ENCODE results near the gene CEP120.
"Not testable (repeated sequence)": the region's sequence is repeated elsewhere in the genome, so short reads cannot be mapped to it uniquely, and the experiment has no call there.

CEP120 gene

DNA sequence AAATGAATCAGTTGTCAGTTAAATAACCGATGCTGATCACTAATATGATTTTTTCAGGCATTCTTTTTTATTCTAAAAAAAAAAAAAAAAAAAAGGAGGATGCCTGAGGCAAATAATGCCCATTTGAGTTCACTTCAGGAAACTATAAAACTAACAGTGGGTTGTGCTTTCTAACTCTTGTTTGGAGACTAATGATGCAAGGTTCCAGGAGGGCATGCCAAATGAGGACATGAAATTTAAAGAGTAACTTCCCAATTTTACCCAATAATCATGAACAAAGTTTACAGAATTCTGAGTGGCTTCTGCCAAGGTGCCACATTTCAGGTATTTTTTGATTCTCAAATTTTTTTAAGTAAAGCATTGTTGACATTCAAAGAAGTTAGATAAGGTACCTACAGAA is 41.0 kb downstream of the CEP120 start:
- no peak for DNase-seq (ENCODE audit: low read depth)

DNA sequence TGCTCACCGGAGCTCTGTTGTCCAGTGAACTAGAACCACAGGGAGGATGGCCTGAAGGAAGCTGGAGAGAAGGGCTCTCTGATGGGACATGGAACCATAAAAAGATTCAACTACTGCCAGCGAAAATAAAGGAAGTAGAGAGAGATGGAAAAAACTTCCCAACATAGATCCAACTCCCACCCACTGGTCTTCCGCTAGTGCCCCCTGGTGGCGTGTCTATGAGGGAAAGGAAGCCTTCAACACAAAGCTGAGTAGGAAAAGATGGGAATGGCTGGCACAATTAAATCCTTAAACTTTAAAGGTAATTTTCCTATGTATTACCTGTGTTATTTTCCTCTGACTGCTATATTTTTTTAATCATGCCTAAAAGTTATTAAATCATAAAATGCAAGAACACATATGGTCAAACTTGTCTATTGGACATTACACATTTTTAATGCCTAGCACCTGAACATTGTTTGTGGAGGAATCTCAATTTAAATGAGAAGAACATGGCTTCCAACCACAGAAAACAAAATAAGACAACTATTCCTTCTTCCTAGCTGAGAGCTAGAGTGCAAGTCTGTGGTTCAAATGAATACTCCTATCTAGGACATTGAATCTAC is 51.5 kb downstream of the CEP120 start:
- DNase-seq (ENCODE audit: low read depth): no peak

DNA sequence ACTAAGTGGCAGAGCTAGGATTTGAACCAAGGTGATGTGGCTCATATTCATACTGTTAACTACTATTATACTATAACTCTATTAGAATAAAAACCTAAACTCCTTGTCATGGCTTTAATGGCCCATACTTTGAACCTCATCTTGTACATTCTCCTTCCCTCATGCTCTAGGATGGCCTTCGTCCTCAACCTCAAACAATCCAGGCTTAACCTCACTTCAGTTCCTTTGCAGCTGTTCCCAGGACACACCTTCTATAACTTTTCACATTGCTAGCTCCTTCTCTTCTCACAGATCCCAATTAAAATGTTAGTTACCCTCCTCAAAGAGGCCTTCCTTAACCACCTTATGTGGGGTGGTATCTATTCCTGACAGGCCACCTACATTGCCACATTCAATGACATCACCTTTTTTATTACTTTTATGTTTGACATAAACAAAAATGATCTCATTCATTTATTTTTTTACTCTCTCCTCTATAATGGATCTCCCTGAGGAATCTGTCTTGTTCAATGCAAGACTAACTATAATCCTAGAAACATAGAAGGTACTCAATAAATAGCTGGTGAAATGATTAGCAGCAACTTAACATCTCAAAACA is 53.7 kb downstream of the CEP120 start:
- no peak for DNase-seq (ENCODE audit: low read depth)

DNA sequence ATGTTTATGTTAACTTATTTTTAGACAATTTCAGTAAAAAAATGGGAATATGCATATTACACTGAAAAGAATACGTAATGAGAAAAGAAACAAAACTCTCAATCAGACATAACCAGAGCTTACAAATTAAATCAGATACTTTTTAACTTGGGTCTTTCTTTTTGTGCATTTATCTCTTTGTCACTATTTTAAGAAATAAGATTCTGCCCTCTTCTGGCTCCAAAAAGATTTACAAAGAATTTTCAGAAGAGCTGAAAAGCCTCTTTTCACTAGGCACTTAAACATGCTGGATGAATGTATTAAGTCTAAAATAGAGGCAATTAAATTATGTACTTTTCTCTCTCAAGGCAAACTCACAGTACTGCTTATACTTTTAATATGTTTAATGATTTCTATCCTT is 55.5 kb downstream of the CEP120 start:
- no peak for DNase-seq (ENCODE audit: low read depth)

DNA sequence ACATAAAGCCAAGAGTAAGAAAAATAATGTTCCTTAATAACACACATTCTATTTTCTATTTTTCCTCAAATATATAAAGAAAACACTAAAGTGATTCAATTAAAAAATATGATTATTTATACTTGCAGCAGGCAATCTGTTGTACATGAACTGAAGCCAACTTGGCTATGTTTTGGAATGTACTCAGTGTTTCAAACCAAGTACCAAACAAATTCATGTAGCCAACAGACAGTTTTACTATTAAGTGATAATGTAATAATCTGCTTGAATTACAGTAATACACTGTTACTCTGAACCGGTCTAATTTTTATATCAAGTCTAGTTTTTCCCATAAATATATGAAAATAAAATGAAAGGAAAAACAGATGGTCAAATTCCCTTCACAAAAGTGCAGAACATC is 58.0 kb downstream of the CEP120 start:
- no peak for DNase-seq (ENCODE audit: low read depth)

DNA sequence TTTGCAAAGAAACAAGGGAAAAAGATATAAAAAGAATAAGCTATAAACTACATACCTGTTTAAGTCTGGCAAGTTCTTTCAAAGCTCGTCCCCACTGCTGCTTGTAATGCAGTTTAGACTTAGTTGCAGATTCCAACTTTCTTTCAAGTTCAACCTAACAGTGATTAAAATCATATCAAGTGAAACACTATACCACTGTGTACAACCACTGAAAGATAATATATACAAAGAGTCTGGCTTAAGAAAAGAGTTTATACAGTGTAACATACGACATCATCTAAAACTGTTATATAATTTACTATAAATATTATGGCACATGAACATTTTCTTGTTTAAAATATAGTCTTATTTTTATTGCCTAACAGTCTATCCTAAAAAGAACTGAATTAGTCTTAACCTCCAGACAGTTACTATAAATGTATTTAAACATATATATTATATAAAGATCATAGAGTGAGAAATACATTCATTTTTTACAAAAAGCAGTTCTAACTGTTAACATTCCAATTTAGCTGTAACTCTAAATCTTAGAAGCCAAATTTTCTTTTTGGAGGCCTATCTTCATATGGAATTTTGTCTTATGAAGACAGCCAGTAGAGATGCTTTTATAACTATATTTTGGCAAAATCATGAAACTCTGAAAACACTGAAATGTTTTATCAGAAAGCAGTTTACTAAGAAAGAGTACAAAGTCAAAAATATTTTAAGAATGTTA is 58.6 kb downstream of the CEP120 start:
- DNase-seq (ENCODE audit: low read depth): no peak

DNA sequence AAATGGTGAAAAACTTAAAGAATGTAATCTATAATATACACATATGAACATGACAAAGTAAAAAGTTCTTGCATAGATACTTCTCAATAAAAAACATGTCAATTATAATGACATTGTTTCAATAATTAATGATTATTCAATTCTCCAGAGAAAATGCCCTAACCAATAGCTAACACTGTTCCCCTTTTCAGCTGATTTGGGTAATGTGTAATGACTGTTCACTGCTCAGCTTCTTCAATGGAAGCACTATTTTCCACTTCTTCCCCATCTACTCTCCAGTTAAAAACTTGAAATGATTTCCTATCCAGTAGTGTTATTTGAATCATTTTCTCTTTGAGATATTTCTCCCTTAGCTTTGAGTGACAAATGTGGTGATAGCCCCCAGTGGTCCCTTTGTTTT is 62.3 kb downstream of the CEP120 start:
- no peak for DNase-seq (ENCODE audit: low read depth)

DNA sequence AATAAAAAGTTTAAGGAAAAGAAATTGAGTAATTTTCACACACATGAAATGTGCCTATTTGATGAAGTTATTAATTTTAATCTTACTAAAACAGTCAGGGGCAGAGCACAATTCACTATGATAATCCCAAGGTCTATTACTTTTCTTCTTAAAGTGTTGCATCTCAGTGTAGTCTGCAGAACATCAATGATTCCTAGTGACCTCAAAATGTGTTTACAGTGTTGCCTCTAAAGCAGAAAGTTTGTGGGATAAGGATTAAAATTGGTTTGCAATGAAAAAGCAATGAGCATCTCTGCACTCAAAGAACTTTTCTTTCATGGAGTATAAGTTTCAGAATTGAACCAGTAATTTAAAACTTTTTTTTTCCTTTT is 63.0 kb downstream of the CEP120 start:
- DNase-seq (ENCODE audit: low read depth): no peak

DNA sequence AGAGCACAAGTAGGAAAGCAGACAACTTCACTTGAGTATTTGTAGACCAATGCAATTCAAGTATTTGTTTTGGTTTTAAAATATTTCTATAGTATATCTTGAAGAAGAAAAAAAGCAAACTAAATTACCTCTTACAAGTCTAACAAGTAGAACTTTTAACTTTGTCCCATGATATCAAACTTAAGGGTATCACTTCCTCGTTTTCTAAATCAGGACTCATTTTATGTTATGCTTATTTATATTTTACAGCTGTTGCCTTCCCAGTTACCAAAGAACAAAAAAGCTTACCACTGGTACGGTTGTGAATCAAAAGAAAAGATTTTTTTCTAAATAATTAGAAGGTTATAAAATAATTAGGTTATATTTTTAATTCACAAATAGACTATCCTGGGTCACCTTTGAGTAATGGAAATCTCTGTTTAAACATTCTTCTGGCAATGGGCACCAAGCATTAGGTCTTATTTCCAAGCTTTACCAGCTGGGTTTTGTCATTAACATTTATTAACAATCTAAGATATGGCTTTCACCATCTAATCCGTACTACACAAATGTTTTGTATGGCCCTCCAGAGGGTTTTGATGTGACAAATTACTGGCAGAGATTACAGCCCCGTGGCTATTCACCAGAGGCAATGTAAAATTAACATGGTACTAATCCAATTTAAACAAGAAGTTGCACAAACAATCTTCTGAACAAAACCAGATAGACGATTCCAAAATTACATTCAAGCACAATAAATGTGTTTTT is 63.6 kb downstream of the CEP120 start:
- DNase-seq (ENCODE audit: low read depth): no peak

- no peak for DNase-seq (ENCODE audit: low read depth)
Measured at GRCh38 chr5:123358751-123359150, 64.5 kb downstream of the CEP120 start.

- DNase-seq (ENCODE audit: low read depth): no peak
Measured at GRCh38 chr5:123358304-123358703, 64.9 kb downstream of the CEP120 start.

GRCh38 chr5:123351820-123352219 is 71.4 kb downstream of the CEP120 start:
- DNase-seq (ENCODE audit: low read depth): no peak

DNA sequence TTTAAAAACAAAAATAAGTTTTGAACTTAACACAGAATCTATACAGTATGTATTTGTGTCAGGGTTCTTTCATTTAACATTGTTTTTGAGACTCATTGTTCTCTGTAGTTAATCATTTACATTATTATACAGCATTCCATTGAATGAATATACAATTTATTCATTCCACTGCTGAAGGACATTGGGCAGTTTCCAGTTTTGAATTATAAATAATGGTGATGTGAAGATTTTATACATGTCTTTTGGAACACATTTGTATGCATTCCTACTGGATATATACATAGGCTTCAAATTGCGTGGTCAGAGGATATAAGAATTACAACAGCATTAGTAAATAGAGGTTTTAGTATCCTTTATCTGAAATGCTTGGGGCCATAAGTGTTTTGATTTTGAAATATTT is 72.0 kb downstream of the CEP120 start:
- DNase-seq (ENCODE audit: low read depth): no peak

GRCh38 chr5:123350742-123351141 is 72.5 kb downstream of the CEP120 start:
- no peak for DNase-seq (ENCODE audit: low read depth)

- DNase-seq (ENCODE audit: low read depth): no peak
Measured at GRCh38 chr5:123344816-123345426, 78.3 kb downstream of the CEP120 start.

- DNase-seq (ENCODE audit: low read depth): no peak
Measured at GRCh38 chr5:123340928-123341327, 82.3 kb downstream of the CEP120 start.

DNA sequence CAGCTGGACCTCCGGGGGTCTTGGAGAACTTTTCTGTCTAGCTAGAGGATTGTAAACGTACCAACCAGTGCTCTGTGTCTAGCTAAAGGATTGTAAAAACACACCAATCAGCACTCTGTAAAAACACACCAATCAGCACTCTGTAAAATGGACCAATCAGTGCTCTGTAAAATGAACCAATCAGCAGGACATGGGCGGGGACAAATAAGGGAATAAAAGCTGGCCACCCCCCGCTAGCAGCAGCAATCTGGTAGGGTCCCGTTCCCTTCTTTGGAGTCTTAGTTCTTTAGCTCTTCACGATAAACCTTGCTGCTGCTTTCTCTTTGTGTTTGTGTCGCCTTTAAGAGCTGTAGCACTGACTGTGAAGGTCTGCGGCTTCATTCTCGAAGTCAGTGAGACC is 114.8 kb downstream of the CEP120 start:
- DNase-seq (ENCODE audit: low read depth): not testable (repeated sequence)

- DNase-seq (ENCODE audit: low read depth): no peak
Measured at GRCh38 chr5:123305751-123306150, 117.5 kb downstream of the CEP120 start.

GRCh38 chr5:123304777-123305316 is 118.4 kb downstream of the CEP120 start:
- no peak for DNase-seq (ENCODE audit: low read depth)

DNA sequence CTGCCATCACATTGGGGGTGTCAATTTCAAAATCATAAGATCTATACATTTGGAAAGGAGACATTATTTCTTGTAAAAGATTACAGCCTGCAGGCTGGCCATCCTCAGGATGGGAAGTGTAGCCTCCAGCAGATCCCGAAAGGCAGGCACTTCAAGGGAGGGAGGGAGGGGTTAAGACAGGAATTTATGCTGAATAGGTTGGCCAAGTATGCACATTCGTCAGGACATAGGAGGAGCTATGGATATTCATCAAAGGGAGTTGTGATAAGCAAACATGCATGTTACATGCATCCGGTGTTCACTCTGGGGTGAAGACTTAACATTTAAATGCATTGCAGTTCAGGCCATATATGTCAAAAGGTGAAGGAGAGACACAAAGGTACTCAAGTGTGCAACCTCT is 119.4 kb downstream of the CEP120 start:
- DNase-seq (ENCODE audit: low read depth): no peak

DNA sequence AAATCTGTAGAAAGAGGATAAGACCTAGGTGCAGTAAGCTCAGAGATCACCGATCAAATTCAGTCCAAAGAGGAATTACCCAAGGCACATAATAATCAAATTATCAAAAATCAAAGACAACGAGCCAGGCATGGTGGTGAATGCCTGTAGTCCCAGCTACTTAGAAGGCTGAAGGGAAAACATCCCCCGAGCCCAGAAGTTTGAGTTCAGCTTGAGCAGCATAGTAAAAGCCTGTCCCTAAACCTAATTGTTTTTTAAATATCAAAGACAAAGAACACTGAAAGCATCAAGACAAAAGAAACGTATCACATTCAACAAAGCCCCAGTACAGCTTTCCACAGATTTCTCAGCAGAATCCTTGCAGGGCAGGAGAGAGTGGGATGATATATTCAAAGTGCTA is 122.9 kb downstream of the CEP120 start:
- DNase-seq (ENCODE audit: low read depth): no peak

GRCh38 chr5:123299136-123299535 is 124.1 kb downstream of the CEP120 start:
- no peak for DNase-seq (ENCODE audit: low read depth)
